NCI-H1417 (cell line): ENCODE measurements around the gene ZNF649.

Experiments used
- DNase-seq, 3 experiments: peaks; one replicate each; lab custom pipeline; 2025; lab: John Stamatoyannopoulos, UW

The ZNF649 gene

GRCh38 chr19:51887522-51888498 lies 17.0 kb downstream of the ZNF649 start, which contains the start of gene ZNF577:
TSS of gene ZNF577 (minus strand) at chr19:51887951. CDS start at chr19:51880382, 7,569 bp downstream.
- no peak for DNase-seq

GRCh38 chr19:51884713-51885112 lies 20.1 kb downstream of the ZNF649 start:
- DNase-seq = no peak

GRCh38 chr19:51882518-51882917 lies 22.3 kb downstream of the ZNF649 start:
- no peak for DNase-seq

GRCh38 chr19:51873097-51873496 lies 31.7 kb downstream of the ZNF649 start:
- no peak for DNase-seq

GRCh38 chr19:51861870-51862622 lies 42.8 kb downstream of the ZNF649 start:
- no peak for DNase-seq
